Tibial nerve (tissue), 3 donors: ENCODE measurements around the gene SLC66A2.

Source experiments
- POLR2A ChIP-seq, 2 donors: fragments of 450-650 bp; IDR thresholded peaks; one replicate each; pipeline ENCODE4 v1.6.1; 2017; ENCODE audit warnings: antibody characterized with exemption in 2 of 2, mild to moderate bottlenecking in 2 of 2, moderate library complexity in 2 of 2
- TF ChIP-seq, protein P1 (sequence below), 5 experiments: fragments of 200-600 bp in 3 of 5; fragments of 450-650 bp in 2 of 5; sonication (generic) in 3 of 5; IDR thresholded peaks; one replicate each; pipeline ENCODE4 v1.5.1; 2016 to 2019; ENCODE audit warnings: antibody characterized with exemption in 5 of 5, mild to moderate bottlenecking in 3 of 5, moderate library complexity in 2 of 5

- TF ChIP-seq POLR2A (IDR thresholded peaks at IDR 0.05), result no peak
- TF ChIP-seq, protein P1, sequence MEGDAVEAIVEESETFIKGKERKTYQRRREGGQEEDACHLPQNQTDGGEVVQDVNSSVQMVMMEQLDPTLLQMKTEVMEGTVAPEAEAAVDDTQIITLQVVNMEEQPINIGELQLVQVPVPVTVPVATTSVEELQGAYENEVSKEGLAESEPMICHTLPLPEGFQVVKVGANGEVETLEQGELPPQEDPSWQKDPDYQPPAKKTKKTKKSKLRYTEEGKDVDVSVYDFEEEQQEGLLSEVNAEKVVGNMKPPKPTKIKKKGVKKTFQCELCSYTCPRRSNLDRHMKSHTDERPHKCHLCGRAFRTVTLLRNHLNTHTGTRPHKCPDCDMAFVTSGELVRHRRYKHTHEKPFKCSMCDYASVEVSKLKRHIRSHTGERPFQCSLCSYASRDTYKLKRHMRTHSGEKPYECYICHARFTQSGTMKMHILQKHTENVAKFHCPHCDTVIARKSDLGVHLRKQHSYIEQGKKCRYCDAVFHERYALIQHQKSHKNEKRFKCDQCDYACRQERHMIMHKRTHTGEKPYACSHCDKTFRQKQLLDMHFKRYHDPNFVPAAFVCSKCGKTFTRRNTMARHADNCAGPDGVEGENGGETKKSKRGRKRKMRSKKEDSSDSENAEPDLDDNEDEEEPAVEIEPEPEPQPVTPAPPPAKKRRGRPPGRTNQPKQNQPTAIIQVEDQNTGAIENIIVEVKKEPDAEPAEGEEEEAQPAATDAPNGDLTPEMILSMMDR (IDR thresholded peaks at IDR 0.05), result no peak
These were observed 64.1 kb downstream of the SLC66A2 start for GRCh38 chr18:79887181-79888000.
